ENCODE measurements around the gene ITIH3.
A peak's percentile ranks its signal among the peaks of the same experiment; 100 is the strongest.

ITIH3 gene

GRCh38 chr3:52843108-52843865 lies 48.7 kb downstream of the ITIH3 start:
- Histone ChIP-seq H3K27me3 (ENCODE audit: low read depth, low read length) (no peaks in the 10 kb centered on the region), H3K4me1 (ENCODE audit: control insufficient read depth in 1 of 2, insufficient read depth in 2 of 2, low read length in 2 of 2) (peaks cover 17 to 44% of the 10 kb centered on the region in 2 donors), H3K9me3 (ENCODE audit: control insufficient read depth in 1 of 2, low read length in 2 of 2) (no peaks in the 10 kb centered on the region), H3K36me3 (ENCODE audit: control insufficient read depth in 1 of 2, insufficient read depth in 2 of 2, low read length in 2 of 2) (peaks cover 3 to 33% of the 10 kb centered on the region in 2 donors), H3K4me3 (ENCODE audit: low read depth in 1 of 2, low read length in 2 of 2) (no peak overlapping the region), H3K27ac (ENCODE audit: low read length) (no peak overlapping the region)

DNA sequence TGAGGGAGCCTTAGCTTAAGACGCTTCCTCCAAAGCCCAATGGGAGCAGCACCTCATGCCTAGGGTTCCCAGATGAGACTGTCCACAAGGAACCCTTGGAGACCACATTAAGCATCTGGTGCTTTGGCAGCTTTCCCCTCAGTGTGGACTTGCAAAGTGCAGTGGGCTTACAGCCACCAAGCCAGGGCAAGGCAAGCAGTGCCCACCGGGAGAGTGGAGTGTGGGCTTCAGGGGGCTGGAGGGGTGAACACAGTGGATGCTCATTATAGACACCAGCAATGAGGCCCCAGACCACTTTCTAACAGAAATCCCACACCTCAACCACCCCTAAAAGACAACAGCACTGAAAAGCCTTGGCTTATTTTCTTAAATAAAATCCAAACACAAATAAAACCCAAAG lies 49.3 kb downstream of the ITIH3 start:
- Histone ChIP-seq H3K27me3 (ENCODE audit: low read depth, low read length) (no peaks in the 10 kb centered on the region), H3K27ac (ENCODE audit: low read length) (peak overlapping the region; percentile 11), H3K4me1 (ENCODE audit: control insufficient read depth in 1 of 2, insufficient read depth in 2 of 2, low read length in 2 of 2) (peaks cover 17 to 44% of the 10 kb centered on the region in 2 donors), H3K4me3 (ENCODE audit: low read depth in 1 of 2, low read length in 2 of 2) (no peak overlapping the region), H3K36me3 (ENCODE audit: control insufficient read depth in 1 of 2, insufficient read depth in 2 of 2, low read length in 2 of 2) (peaks cover 3 to 38% of the 10 kb centered on the region in 2 donors), H3K9me3 (ENCODE audit: control insufficient read depth in 1 of 2, low read length in 2 of 2) (no peaks in the 10 kb centered on the region)

- Histone ChIP-seq H3K27me3 (ENCODE audit: low read depth, low read length) (no peaks in the 10 kb centered on the region), H3K4me1 (ENCODE audit: control insufficient read depth in 1 of 2, insufficient read depth in 2 of 2, low read length in 2 of 2) (peaks cover 17 to 44% of the 10 kb centered on the region in 2 donors), H3K4me3 (ENCODE audit: low read depth in 1 of 2, low read length in 2 of 2) (no peak overlapping the region), H3K36me3 (ENCODE audit: control insufficient read depth in 1 of 2, insufficient read depth in 2 of 2, low read length in 2 of 2) (peaks cover 3 to 39% of the 10 kb centered on the region in 2 donors), H3K9me3 (ENCODE audit: control insufficient read depth in 1 of 2, low read length in 2 of 2) (no peaks in the 10 kb centered on the region), H3K27ac (ENCODE audit: low read length) (peak overlapping the region; percentile 11)
These were observed 49.8 kb downstream of the ITIH3 start for GRCh38 chr3:52844290-52844975.

DNA sequence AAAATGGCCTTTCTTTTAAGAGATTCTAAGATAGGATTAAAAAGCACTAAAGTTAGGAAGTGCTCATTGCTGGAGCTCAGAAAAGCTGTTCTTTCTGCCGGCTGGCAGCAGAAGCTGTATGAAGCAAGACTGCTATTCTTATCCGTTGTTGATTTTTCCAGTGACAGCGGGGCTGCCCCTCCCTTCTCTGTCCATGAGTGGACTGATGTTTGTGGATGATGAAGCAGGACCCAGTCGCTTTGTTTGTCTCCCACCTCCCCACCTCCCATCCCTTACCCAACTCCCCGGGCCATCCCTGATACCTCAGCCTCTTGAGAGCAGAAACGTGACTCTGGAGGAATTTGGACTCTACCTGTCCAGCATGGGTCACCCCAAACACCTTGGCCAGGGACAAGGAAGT lies 50.6 kb downstream of the ITIH3 start:
- Histone ChIP-seq H3K4me1 (ENCODE audit: control insufficient read depth in 1 of 2, insufficient read depth in 2 of 2, low read length in 2 of 2) (peaks cover 17 to 44% of the 10 kb centered on the region in 2 donors), H3K27ac (ENCODE audit: low read length) (no peak overlapping the region), H3K36me3 (ENCODE audit: control insufficient read depth in 1 of 2, insufficient read depth in 2 of 2, low read length in 2 of 2) (peaks cover 3 to 42% of the 10 kb centered on the region in 2 donors), H3K4me3 (ENCODE audit: low read depth in 1 of 2, low read length in 2 of 2) (no peak overlapping the region), H3K27me3 (ENCODE audit: low read depth, low read length) (no peaks in the 10 kb centered on the region), H3K9me3 (ENCODE audit: control insufficient read depth in 1 of 2, low read length in 2 of 2) (no peaks in the 10 kb centered on the region)

- no peaks in the 10 kb centered on the region for H3K27me3 ChIP-seq (ENCODE audit: low read depth, low read length)
- peaks cover 3 to 44% of the 10 kb centered on the region in 2 donors for H3K36me3 ChIP-seq (ENCODE audit: control insufficient read depth in 1 of 2, insufficient read depth in 2 of 2, low read length in 2 of 2)
- H3K4me1 ChIP-seq (ENCODE audit: control insufficient read depth in 1 of 2, insufficient read depth in 2 of 2, low read length in 2 of 2) = peaks cover 17 to 44% of the 10 kb centered on the region in 2 donors
- no peaks in the 10 kb centered on the region for H3K9me3 ChIP-seq (ENCODE audit: control insufficient read depth in 1 of 2, low read length in 2 of 2)
- no peak overlapping the region for H3K4me3 ChIP-seq (ENCODE audit: low read depth in 1 of 2, low read length in 2 of 2)
- no peak overlapping the region for H3K27ac ChIP-seq (ENCODE audit: low read length)
These were observed 51.3 kb downstream of the ITIH3 start for GRCh38 chr3:52845691-52846431.

- Histone ChIP-seq H3K36me3 (ENCODE audit: control insufficient read depth in 1 of 2, insufficient read depth in 2 of 2, low read length in 2 of 2) (peaks cover 6 to 38% of the 10 kb centered on the region in 2 donors), H3K27ac (ENCODE audit: low read length) (no peak overlapping the region), H3K27me3 (ENCODE audit: low read depth, low read length) (no peaks in the 10 kb centered on the region), H3K4me3 (ENCODE audit: low read depth in 1 of 2, low read length in 2 of 2) (no peak overlapping the region), H3K9me3 (ENCODE audit: control insufficient read depth in 1 of 2, low read length in 2 of 2) (no peaks in the 10 kb centered on the region), H3K4me1 (ENCODE audit: control insufficient read depth in 1 of 2, insufficient read depth in 2 of 2, low read length in 2 of 2) (peaks cover 17 to 44% of the 10 kb centered on the region in 2 donors)
These were observed 51.9 kb downstream of the ITIH3 start for GRCh38 chr3:52846432-52846965.

- H3K27me3 ChIP-seq (ENCODE audit: low read depth, low read length) = no peaks in the 10 kb centered on the region
- no peaks in the 10 kb centered on the region for H3K9me3 ChIP-seq (ENCODE audit: control insufficient read depth in 1 of 2, low read length in 2 of 2)
- peaks cover 13 to 39% of the 10 kb centered on the region in 2 donors for H3K36me3 ChIP-seq (ENCODE audit: control insufficient read depth in 1 of 2, insufficient read depth in 2 of 2, low read length in 2 of 2)
- no peak overlapping the region for H3K27ac ChIP-seq (ENCODE audit: low read length)
- peaks cover 17 to 40% of the 10 kb centered on the region in 2 donors for H3K4me1 ChIP-seq (ENCODE audit: control insufficient read depth in 1 of 2, insufficient read depth in 2 of 2, low read length in 2 of 2)
- no peak overlapping the region for H3K4me3 ChIP-seq (ENCODE audit: low read depth in 1 of 2, low read length in 2 of 2)
These were observed 52.6 kb downstream of the ITIH3 start for GRCh38 chr3:52847241-52847640.

- peaks cover 17 to 35% of the 10 kb centered on the region in 2 donors for H3K4me1 ChIP-seq (ENCODE audit: control insufficient read depth in 1 of 2, insufficient read depth in 2 of 2, low read length in 2 of 2)
- H3K4me3 ChIP-seq (ENCODE audit: low read depth in 1 of 2, low read length in 2 of 2) = no peak overlapping the region
- H3K27me3 ChIP-seq (ENCODE audit: low read depth, low read length) = no peaks in the 10 kb centered on the region
- H3K27ac ChIP-seq (ENCODE audit: low read length) = no peak overlapping the region
- no peaks in the 10 kb centered on the region for H3K9me3 ChIP-seq (ENCODE audit: control insufficient read depth in 1 of 2, low read length in 2 of 2)
- peaks cover 13 to 36% of the 10 kb centered on the region in 2 donors for H3K36me3 ChIP-seq (ENCODE audit: control insufficient read depth in 1 of 2, insufficient read depth in 2 of 2, low read length in 2 of 2)
These were observed 53.1 kb downstream of the ITIH3 start for GRCh38 chr3:52847726-52848125.

DNA sequence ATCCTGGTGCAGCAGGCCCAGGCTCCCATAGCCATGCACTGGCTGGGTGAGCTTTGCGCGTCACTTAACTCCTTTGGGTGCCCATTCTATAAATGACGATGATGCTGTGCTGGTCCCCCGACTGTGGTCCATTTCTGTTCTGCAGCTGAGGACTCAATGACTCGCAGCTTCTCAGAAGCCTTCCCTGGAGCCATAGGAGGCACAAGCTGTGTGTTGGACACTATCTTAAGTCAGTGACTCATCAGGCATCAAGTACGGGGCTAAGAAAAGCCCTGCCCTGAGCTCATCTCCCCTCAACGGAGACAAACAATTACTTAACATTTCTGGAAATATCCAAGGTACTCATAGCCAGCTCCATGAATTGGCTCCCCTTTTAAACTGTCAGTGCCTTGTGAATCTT lies 54.0 kb downstream of the ITIH3 start:
- H3K9me3 ChIP-seq (ENCODE audit: control insufficient read depth in 1 of 2, low read length in 2 of 2) = no peaks in the 10 kb centered on the region
- no peaks in the 10 kb centered on the region for H3K27me3 ChIP-seq (ENCODE audit: low read depth, low read length)
- peaks cover 17 to 27% of the 10 kb centered on the region in 2 donors for H3K4me1 ChIP-seq (ENCODE audit: control insufficient read depth in 1 of 2, insufficient read depth in 2 of 2, low read length in 2 of 2)
- H3K27ac ChIP-seq (ENCODE audit: low read length) = peak overlapping the region; percentile 12
- H3K36me3 ChIP-seq (ENCODE audit: control insufficient read depth in 1 of 2, insufficient read depth in 2 of 2, low read length in 2 of 2) = peaks cover 13 to 36% of the 10 kb centered on the region in 2 donors
- no peak overlapping the region for H3K4me3 ChIP-seq (ENCODE audit: low read depth in 1 of 2, low read length in 2 of 2)

GRCh38 chr3:52849656-52850055 lies 55.1 kb downstream of the ITIH3 start:
- H3K4me3 ChIP-seq (ENCODE audit: low read depth in 1 of 2, low read length in 2 of 2) = no peak overlapping the region
- H3K36me3 ChIP-seq (ENCODE audit: control insufficient read depth in 1 of 2, insufficient read depth in 2 of 2, low read length in 2 of 2) = peaks cover 13 to 36% of the 10 kb centered on the region in 2 donors
- H3K4me1 ChIP-seq (ENCODE audit: control insufficient read depth in 1 of 2, insufficient read depth in 2 of 2, low read length in 2 of 2) = peaks cover 10 to 17% of the 10 kb centered on the region in 2 donors
- no peaks in the 10 kb centered on the region for H3K27me3 ChIP-seq (ENCODE audit: low read depth, low read length)
- no peaks in the 10 kb centered on the region for H3K9me3 ChIP-seq (ENCODE audit: control insufficient read depth in 1 of 2, low read length in 2 of 2)
- no peak overlapping the region for H3K27ac ChIP-seq (ENCODE audit: low read length)

GRCh38 chr3:52851348-52851747 lies 56.8 kb downstream of the ITIH3 start:
- Histone ChIP-seq H3K27ac (ENCODE audit: low read length) (no peak overlapping the region), H3K36me3 (ENCODE audit: control insufficient read depth in 1 of 2, insufficient read depth in 2 of 2, low read length in 2 of 2) (peaks cover 19 to 36% of the 10 kb centered on the region in 2 donors)

More at GRCh38 chr3:52851348-52851747, 56.8 kb downstream of the ITIH3 start:
- no peaks in the 10 kb centered on the region for H3K4me1 ChIP-seq (ENCODE audit: control insufficient read depth in 1 of 2, insufficient read depth in 2 of 2, low read length in 2 of 2)
- H3K27me3 ChIP-seq (ENCODE audit: low read depth, low read length) = no peaks in the 10 kb centered on the region
- H3K9me3 ChIP-seq (ENCODE audit: control insufficient read depth in 1 of 2, low read length in 2 of 2) = no peaks in the 10 kb centered on the region
- no peak overlapping the region for H3K4me3 ChIP-seq (ENCODE audit: low read depth in 1 of 2, low read length in 2 of 2)

All from muscle layer of duodenum (tissue), 2 donors.